ENCODE data around the gene OR52M1. TPM values are rescaled to one million over a fixed set of nuclear protein-coding genes. Genes with fewer than 3 reads are reported as not detected.

Gene OR52M1
- polyA plus RNA-seq, 1 donor (not counting 4 experiments of a cell fraction or from before 2014, with no cell fraction given): not detected

DNA sequence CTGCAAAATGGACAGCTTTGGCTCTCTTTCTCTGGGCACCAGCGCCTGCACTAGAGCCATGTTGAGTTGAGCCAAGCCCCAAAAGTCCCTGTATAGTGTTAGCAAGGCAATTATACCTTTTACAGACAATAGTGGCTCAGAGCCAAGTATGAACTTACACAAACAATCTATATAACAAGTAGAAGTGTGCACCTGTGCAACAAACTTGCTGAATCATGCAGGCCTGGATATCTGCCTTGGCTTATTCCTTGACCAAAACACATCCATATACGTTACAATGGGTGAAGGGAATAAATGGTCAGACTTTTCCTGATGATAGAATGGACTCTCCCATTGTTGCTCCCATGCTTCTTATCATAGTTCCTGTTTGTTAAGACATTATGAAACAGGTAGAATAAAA, 32.8 kb downstream of the OR52M1 start:
- no peak overlapping the region for H3K27ac ChIP-seq (ENCODE audit: control insufficient read depth, insufficient read depth, low read length)
- dilution Hi-C loops (cut with MboI; ENCODE audit: extremely low pct_ligation_motif_present, low sequenced_read_pairs): no loop called here
- no peak overlapping the region for H3K4me2 ChIP-seq (ENCODE audit: control insufficient read depth, extremely low read depth, insufficient read depth, low read depth, low read length)
- H3K4me3 ChIP-seq (ENCODE audit: control insufficient read depth in 2 of 3, extremely low read depth in 1 of 3, insufficient read depth in 2 of 3, low read depth in 1 of 3, low read length in 3 of 3): no peak overlapping the region
- no peak overlapping the region for H3K9ac ChIP-seq (ENCODE audit: control insufficient read depth, extremely low read depth, insufficient read depth, low read length)
- H4K20me1 ChIP-seq (ENCODE audit: control insufficient read depth, extremely low read depth, insufficient read depth, low read length): no peaks in the 10 kb centered on the region
- DNase-seq (ENCODE audit: low read depth, low spot score): no peak
- no peaks in the 10 kb centered on the region for H3K4me1 ChIP-seq (ENCODE audit: control insufficient read depth, extremely low read depth, insufficient read depth, low read length)
- no peaks in the 10 kb centered on the region for H3K27me3 ChIP-seq (ENCODE audit: control insufficient read depth, extremely low read depth, insufficient read depth, low read length)
- no peaks in the 10 kb centered on the region for H3K36me3 ChIP-seq (ENCODE audit: control insufficient read depth in 2 of 2, extremely low read depth in 1 of 2, insufficient read depth in 2 of 2, low read length in 2 of 2)
- no peak for FAIRE-seq
- H3K9me1 ChIP-seq (ENCODE audit: control insufficient read depth, extremely low read depth, insufficient read depth, low read length): no peaks in the 10 kb centered on the region
- H3K79me2 ChIP-seq (ENCODE audit: control insufficient read depth, insufficient read depth, low read length): no peaks in the 10 kb centered on the region
- TF ChIP-seq, protein P1, sequence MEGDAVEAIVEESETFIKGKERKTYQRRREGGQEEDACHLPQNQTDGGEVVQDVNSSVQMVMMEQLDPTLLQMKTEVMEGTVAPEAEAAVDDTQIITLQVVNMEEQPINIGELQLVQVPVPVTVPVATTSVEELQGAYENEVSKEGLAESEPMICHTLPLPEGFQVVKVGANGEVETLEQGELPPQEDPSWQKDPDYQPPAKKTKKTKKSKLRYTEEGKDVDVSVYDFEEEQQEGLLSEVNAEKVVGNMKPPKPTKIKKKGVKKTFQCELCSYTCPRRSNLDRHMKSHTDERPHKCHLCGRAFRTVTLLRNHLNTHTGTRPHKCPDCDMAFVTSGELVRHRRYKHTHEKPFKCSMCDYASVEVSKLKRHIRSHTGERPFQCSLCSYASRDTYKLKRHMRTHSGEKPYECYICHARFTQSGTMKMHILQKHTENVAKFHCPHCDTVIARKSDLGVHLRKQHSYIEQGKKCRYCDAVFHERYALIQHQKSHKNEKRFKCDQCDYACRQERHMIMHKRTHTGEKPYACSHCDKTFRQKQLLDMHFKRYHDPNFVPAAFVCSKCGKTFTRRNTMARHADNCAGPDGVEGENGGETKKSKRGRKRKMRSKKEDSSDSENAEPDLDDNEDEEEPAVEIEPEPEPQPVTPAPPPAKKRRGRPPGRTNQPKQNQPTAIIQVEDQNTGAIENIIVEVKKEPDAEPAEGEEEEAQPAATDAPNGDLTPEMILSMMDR (optimal IDR thresholded peaks at IDR 0.05 in 1 of 3, IDR thresholded peaks at IDR 0.05 in 1 of 3, conservative IDR thresholded peaks at IDR 0.05 in 1 of 3; ENCODE audit: extremely low read depth in 1 of 3, insufficient read depth in 2 of 3, low read length in 3 of 3): no peak
- no peak for TF ChIP-seq EZH2 (IDR thresholded peaks at IDR 0.05; ENCODE audit: low read length)
- H2AFZ ChIP-seq (ENCODE audit: control insufficient read depth, low read length): no peak overlapping the region
- H3K9me3 ChIP-seq (ENCODE audit: control insufficient read depth, low read depth, low read length): no peaks in the 10 kb centered on the region

- dilution Hi-C loops (cut with MboI; ENCODE audit: extremely low pct_ligation_motif_present, low sequenced_read_pairs): no loop called here
- FAIRE-seq (no peak), DNase-seq (ENCODE audit: low read depth, low spot score) (no peak)
- Histone ChIP-seq H3K27ac (ENCODE audit: control insufficient read depth, insufficient read depth, low read length) (no peak overlapping the region), H3K4me3 (ENCODE audit: control insufficient read depth in 2 of 3, extremely low read depth in 1 of 3, insufficient read depth in 2 of 3, low read depth in 1 of 3, low read length in 3 of 3) (no peak overlapping the region), H3K9ac (ENCODE audit: control insufficient read depth, extremely low read depth, insufficient read depth, low read length) (no peak overlapping the region), H3K36me3 (ENCODE audit: control insufficient read depth in 2 of 2, extremely low read depth in 1 of 2, insufficient read depth in 2 of 2, low read length in 2 of 2) (no peaks in the 10 kb centered on the region), H3K4me2 (ENCODE audit: control insufficient read depth, extremely low read depth, insufficient read depth, low read depth, low read length) (no peak overlapping the region), H2AFZ (ENCODE audit: control insufficient read depth, low read length) (no peak overlapping the region), H4K20me1 (ENCODE audit: control insufficient read depth, extremely low read depth, insufficient read depth, low read length) (no peaks in the 10 kb centered on the region), H3K9me1 (ENCODE audit: control insufficient read depth, extremely low read depth, insufficient read depth, low read length) (no peaks in the 10 kb centered on the region), H3K9me3 (ENCODE audit: control insufficient read depth, low read depth, low read length) (no peaks in the 10 kb centered on the region), H3K4me1 (ENCODE audit: control insufficient read depth, extremely low read depth, insufficient read depth, low read length) (no peaks in the 10 kb centered on the region), H3K27me3 (ENCODE audit: control insufficient read depth, extremely low read depth, insufficient read depth, low read length) (no peaks in the 10 kb centered on the region), H3K79me2 (ENCODE audit: control insufficient read depth, insufficient read depth, low read length) (no peaks in the 10 kb centered on the region)
- no peak for TF ChIP-seq EZH2 (IDR thresholded peaks at IDR 0.05; ENCODE audit: low read length)
- TF ChIP-seq, protein P1 (optimal IDR thresholded peaks at IDR 0.05 in 1 of 3, IDR thresholded peaks at IDR 0.05 in 1 of 3, conservative IDR thresholded peaks at IDR 0.05 in 1 of 3; ENCODE audit: extremely low read depth in 1 of 3, insufficient read depth in 2 of 3, low read length in 3 of 3): no peak
These were observed 33.6 kb downstream of the OR52M1 start for GRCh38 chr11:4578624-4579023.
